ENCODE measurements around the gene NOL8.
A peak's percentile ranks its signal among the peaks of the same experiment; 100 is the strongest.

NOL8 gene

GRCh38 chr9:92325269-92325990, at the start of gene NOL8, which contains the start of gene CENPP:
Gene NOL8 (minus strand): TSS chr9:92325350. CDS start chr9:92324161, 1,189 bp downstream.
Gene CENPP (plus strand): TSS chr9:92325953.
- peak; percentile 77 for DNase-seq

DNA sequence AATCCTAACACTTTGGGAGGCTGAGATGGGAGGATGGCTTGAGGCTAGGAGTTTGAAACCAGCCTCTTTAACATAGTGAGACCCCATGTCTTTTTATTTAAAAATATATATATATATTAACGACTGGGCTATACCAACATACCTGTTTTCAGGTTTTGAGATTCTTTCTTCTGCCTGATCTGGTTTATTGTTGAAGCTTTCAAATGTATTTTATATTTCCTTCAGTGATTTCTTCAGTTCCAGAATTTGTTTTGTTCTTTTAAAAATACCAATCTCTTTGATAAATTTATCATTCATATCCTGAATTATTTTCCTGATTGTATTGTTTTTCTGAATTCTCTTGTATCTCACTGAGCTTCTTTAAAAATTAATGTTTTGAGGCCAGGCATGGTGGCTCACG, 48.0 kb upstream of the NOL8 start:
- no peak for DNase-seq

- DNase-seq, result no peak
These were observed 43.9 kb upstream of the NOL8 start for GRCh38 chr9:92369075-92369474.

DNA sequence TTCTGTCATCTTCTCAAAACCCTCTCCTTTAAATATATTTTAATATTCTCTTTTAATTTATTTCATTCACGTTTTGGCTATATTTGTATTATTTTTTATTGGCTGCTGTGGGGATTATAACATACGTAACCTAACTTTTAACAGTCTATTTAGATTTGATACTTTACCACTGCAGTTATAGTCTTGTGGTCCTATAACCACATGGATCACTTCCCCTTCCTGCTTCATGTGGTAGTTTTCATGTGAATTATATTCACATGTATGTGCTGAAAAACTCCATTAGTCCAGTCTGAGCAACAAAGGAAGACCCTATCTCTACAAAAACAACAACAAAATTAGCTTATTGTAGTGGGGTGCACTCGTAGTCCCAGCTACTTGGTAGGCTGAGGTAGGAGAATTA, 34.9 kb upstream of the NOL8 start:
- DNase-seq, result no peak

DNA sequence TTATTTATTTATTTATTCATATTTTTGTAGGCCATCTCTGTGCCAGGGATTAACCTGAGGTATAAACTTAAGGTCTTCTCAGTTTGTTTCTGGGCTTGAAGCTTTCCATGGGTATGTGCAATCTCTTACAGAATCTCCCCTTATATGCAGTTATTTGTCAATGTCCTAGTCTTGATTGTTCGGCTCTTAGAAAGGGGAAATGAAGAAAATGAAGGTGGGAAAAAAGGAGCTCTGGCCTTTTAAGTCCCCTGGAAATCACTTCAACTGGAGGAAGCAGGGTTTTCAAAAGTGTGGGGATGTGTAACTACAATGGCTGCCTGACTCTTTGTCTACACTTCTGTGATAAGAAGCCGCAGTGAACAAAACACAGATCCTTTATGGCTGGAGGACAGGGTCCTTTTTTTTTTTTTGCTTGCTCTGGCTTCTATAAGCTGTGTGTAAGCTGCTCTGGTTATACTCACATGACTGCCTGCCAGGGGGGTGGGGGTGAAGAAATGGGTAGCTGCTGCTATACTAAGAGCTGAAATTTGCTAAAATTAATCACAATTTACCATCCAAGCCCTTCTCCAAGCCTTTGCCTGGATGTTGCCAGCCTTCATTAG, 34.3 kb upstream of the NOL8 start:
- no peak for DNase-seq

- DNase-seq, result no peak
These were observed 27.9 kb upstream of the NOL8 start for GRCh38 chr9:92353051-92353450.

- no peak for DNase-seq
These were observed 25.6 kb upstream of the NOL8 start for GRCh38 chr9:92350740-92351133.

DNA sequence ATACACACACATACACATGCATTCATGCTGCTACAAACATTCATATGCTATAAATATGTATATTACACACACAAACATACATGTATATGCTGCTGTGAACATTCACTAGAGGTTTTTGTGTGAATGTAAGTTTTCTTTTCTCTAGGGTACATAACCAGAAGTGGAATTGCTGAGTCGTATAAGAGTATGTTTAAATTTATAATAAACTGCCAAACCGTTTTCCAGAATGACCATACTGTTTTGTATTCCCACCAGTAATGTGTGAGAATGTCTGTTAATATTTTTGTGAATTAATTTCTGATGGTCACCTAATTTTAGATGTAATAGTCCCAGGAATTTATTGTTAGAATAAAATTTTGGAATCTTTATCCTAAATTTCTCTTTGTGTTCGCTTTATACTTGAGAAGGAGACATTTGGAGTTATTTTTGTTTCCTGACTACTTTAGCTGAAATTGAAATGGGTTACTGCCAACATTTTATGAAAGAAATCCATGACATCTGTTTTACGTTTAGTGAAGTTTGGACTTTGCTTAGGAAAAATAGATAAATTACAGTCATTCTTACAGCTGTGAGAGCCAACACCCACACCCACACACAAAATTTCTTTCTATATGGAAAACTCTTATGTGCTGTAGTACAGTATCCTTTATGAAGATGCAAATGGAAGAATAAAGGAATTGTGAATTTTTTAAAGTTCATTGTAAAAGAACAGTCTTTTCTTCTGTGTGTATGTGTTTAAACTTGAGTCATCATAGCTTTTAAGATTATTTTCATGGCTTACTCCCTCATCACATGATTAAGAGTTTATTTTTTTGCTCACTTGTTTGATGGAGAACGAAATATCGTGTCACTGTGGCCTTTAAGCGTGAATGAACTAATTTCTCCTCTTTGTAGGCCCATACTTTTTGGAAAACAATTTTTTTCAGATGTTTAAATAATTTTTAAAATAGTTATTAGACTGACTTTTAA, 24.9 kb upstream of the NOL8 start:
- DNase-seq, result no peak

- no peak for DNase-seq
These were observed 20.4 kb upstream of the NOL8 start for GRCh38 chr9:92345582-92345981.

- DNase-seq, result no peak
These were observed 17.8 kb upstream of the NOL8 start for GRCh38 chr9:92342825-92343488.

- DNase-seq, result no peak
These were observed 16.4 kb upstream of the NOL8 start for GRCh38 chr9:92341578-92341977.

DNA sequence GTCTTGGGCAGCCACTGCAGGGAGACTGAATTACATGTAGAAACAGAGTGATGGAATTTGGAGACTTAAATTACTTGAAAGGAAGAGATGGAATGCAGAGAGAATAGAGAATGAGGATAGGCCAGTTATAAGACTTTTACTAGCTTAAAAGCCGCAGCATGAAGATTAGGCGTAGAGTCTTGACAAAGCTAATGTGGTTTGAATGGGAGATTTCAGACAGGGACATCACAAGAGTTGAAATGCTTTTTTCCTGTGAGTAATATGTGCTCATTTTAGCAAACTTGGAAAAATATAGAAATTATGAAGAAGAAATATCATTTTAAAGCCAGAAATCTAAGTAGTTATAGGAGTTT, 8.1 kb upstream of the NOL8 start:
- no peak for DNase-seq

- no peak for DNase-seq
These were observed 7.6 kb upstream of the NOL8 start for GRCh38 chr9:92332577-92333281.

DNA sequence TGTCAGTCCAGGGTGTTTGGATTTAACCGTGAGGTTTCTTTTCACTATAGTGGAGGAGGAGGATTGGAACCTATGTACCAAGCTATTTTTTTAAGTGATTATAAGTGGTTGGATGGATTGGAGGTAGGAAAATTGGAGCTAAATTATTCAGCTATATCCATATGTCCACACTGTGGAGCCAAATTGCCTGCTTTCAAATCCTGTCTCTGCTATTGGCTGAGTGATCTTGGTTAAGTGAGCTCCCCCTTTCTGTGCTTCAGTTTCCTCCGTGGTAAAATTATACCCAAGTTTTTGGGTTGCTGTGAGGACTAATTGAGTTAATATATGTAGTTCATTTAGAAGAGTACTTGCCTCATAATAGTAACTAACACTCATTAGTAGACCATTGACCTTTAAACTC, 3.1 kb upstream of the NOL8 start:
- DNase-seq, result no peak

DNA sequence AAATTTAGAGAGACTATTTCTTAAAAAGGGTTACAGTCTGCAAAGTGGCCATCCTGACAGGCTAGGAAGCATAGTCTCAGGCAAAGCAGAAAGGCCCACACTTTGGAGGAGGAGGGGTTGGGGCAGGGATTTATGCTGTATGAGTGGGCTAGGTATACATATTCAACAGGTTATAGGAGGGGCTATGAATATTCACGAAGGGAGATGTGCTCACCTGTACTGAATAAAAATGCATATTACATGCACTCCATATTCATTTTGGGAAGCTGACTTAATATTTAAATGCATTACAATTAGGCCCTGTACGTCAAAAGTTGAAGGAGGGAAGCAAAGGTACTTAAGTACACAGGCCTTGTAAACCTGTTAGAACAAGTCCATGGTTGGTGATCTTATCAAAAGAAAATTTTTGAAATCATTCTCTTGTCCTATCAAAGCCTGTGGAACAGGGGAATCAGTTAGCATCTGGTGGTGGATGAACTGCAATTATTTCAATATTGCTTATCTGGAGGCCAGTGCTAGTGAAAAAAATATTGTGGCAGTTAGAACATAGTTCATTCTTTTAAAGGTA, 2.2 kb upstream of the NOL8 start:
- no peak for DNase-seq

DNA sequence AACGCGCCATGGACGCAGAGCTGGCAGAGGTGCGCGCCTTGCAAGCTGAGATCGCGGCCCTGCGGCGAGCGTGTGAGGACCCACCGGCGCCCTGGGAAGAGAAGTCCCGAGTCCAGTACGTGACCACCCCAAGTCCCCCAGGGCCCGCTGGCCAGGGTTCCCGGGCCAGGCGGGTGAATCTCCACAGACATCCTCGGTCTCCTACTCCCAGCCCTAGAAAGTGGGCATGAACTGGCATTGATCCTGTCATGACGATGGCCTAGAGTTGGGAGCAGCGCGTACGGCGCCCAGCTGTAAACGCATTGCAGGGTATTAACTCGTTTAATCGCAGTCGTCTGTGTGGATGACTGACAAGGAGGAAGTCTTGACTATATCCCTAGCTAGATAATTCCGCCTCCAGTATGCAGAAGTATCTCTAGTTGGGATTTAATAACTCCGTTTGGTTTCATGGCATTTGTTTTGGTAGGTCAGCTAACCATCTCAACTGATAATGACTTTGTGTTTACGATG, 896 bp upstream of the NOL8 start:
- DNase-seq, result no peak

DNA sequence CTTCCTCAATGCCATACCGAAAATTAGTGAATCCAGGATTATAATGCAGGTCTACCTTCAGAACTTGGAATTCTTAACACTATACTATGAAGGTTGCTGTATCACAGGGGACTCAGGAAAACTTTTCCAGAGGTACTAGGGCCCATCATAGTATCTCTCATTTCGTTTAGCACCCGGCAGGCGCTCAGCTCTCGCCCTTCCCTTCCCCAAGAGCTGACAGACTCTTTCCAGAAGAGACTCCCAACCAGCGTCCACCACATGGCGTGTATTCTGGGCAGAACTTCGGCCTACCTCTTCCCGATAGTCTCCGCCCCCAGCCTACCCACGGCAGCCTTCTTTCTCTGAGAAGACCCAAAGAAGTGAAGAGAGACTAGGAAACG, 271 bp downstream of the NOL8 start:
- DNase-seq, result no peak

DNA sequence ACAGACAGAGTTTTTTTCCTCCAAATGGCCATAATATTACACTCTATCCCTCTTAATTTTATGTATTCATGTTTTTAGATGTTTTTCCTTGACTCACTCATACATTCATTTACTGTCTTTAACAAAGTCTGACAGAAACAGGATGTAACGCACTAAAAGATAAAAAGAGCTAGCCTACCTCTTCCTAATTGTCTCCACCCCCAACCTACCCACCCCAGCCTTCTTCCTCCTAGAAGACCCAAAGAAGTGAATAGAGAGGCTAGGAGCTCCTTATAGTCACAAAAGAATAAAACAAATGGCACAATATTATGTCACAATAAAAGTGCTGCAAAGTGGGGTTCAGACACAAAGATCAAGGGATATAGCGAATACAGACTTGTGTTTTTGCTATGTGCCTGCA, 719 bp downstream of the NOL8 start:
- no peak for DNase-seq

GRCh38 chr9:92315456-92315855, 9.7 kb downstream of the NOL8 start:
- DNase-seq, result no peak

- no peak for DNase-seq
These were observed 11.5 kb downstream of the NOL8 start for GRCh38 chr9:92313624-92314012.

GRCh38 chr9:92312887-92313623, 12.1 kb downstream of the NOL8 start:
- no peak for DNase-seq
